NCI-H2196 treated with DMSO at 0.1 percent for 48 hours (cell line): ENCODE measurements around the gene UBASH3A.

Experiments used
- DNase-seq: peaks from one replicate; lab custom pipeline; 2025; ENCODE audit not compliant: unreplicated experiment; lab: John Stamatoyannopoulos, UW

UBASH3A gene

DNA sequence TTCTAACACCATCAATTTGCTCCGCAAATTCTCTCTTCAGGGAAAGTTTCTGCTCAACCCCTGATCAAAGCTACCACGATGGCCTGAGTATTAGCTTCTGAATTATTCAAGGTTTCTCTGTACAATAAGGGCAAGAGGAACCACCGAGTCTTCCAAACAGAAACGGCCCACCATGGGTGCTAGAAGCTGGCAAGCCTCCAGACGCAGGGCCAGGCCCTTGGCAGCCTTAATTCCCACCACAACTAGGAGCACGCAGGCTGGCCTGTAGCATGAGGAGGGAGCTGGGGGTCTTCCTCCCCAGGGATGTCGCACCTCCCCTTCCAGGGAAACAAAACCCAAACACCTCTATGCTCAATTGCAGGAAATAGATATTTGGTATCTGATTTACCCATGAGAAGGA is 81.3 kb downstream of the UBASH3A start:
- no peak for DNase-seq

GRCh38 chr21:42486072-42486471 is 82.4 kb downstream of the UBASH3A start:
- no peak for DNase-seq

DNA sequence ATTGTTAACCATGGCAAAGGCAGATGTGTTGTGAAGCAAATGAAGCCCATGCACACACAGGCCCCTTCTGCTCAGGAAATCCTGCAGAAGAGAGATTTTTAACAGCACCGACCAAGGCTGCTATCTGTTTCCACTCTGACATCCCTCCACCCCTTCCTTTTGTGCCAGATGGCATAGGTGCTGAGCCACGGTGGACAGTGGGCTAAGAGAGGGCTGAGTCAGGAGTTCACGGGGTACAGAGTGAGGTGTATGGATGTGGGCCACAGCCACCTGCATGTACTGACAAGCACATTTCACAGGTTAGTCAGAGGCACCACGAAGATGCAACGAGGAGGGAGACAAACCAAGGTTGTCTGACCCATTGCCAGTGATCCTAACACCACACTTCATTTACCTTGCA is 82.8 kb downstream of the UBASH3A start:
- no peak for DNase-seq

- DNase-seq = no peak
Observed at GRCh38 chr21:42489006-42489563, 85.4 kb downstream of the UBASH3A start.

- no peak for DNase-seq
Observed at GRCh38 chr21:42489991-42490390, 86.3 kb downstream of the UBASH3A start.

DNA sequence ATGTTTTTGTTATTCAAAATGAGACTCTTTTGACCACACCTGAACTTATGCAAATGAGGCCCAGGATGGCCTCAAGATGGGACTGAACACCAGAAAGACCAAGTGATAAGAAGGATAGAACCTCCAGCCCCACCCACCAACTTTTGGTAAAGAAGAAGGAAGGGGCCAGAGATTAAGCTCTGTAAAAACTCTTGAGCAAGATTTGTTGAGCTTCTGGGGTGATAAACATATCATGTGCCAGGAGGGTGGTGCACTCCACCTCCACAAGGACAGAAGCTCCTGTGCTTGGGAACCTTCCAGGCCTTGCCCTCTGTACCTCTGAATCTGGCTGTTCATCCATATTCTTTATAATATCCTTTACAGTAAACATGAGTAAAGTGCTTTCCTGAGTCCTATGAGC is 87.0 kb downstream of the UBASH3A start:
- no peak for DNase-seq

GRCh38 chr21:42491328-42491727 is 87.6 kb downstream of the UBASH3A start:
- DNase-seq = no peak

GRCh38 chr21:42492201-42492600 is 88.5 kb downstream of the UBASH3A start:
- DNase-seq = no peak

DNA sequence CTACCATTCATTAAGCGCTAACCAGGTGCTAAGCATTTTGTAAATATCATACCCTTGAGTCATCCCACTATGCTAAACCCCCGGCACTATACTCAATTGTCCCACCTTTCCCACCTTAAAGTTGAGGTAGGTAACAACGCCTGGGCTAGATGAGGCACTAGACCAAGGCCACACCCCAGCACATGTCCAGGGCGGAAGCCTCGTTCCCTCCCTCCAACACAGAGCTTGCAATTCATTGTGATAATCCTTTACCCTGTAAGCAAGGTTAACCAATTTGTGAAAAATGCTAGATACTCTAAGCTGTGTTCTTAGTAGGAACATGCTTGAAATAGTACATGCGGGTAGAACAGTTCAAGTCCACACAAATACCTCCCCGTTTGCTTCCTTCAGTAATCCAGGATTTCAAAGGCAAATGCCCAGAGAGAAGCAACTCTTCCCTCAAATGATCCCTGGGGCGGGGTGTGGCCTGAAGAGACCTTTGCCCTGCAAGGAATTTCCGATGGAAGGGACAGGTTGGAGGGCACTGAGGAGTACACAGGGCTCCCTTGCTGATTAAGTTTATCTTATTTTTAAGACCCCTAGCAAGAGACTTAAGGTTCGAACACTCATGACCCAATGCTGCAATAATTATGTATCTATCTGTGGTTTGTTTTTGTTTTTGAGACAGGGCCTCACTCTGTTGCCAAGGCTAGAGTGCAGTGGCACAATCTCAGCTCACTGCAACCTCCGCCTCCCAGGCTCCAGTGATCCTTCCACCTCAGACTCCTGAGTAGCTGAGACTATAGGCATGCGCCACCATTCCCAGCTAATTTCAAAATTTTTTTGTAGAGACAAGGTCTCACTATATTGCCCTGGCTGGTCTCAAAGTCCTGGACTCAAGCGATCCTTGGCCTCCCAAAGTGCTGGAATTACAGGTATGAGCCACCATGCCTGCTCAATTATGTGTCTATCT is 89.7 kb downstream of the UBASH3A start:
- no peak for DNase-seq

DNA sequence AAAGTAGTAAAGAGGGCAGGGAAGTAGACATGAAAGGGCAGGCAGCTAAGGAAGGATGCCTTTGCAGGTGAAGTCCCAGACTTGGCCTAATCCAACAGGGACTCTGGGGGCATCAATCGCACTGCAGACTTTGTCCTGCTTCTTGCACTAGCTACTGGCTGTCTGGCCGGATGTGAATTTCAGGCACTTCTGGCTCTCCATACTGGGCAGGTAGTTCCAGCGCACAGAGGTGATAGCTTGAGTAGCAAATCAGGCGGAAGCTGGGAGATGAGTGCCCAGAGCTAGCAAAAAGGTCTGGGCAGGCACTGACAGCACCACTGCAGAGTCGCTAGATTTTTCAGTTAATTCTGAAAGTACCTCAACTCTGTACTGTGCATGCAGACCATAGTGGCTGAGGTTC is 91.3 kb downstream of the UBASH3A start:
- DNase-seq = no peak

GRCh38 chr21:42495765-42496119 is 92.0 kb downstream of the UBASH3A start:
- DNase-seq = peak; percentile 60

- DNase-seq = peak; percentile 99
Observed at GRCh38 chr21:42496120-42496838, 92.6 kb downstream of the UBASH3A start, which contains the start of gene RSPH1. TSS of gene RSPH1 (minus strand) at chr21:42496224. CDS start at chr21:42496186, 38 bp downstream.

GRCh38 chr21:42496839-42497202 is 93.1 kb downstream of the UBASH3A start:
- DNase-seq = no peak
